PFSK-1 (cell line): Measurements from ENCODE around the gene MYOF.

ENCODE experiments used
- POLR2AphosphoS5 ChIP-seq: IDR thresholded peaks from 2 replicates; pipeline ENCODE4 v1.6.1; 2012; ENCODE audit warnings: low read depth, mild to moderate bottlenecking, control low read depth, low read length, moderate library complexity
- TAF1 ChIP-seq: IDR thresholded peaks from 2 replicates; pipeline ENCODE4 v1.6.1; 2012; ENCODE audit warnings: low read length, control low read depth, borderline replicate concordance; ENCODE audit not compliant: insufficient read depth
- TF ChIP-seq, protein P1 (sequence below), 2 experiments: IDR thresholded peaks; 2 replicates each; pipeline versions ENCODE4 v1.6.1 to v1.8.0; 2011 to 2012; ENCODE audit warnings: low read depth in 2 of 2, low read length in 2 of 2, control low read depth in 1 of 2, inconsistent platforms in 1 of 2, mild to moderate bottlenecking in 1 of 2, moderate library complexity in 1 of 2; ENCODE audit not compliant: insufficient read depth in 1 of 2

- TF ChIP-seq TAF1 (no peak), POLR2AphosphoS5 (no peak)
- TF ChIP-seq, protein P1, sequence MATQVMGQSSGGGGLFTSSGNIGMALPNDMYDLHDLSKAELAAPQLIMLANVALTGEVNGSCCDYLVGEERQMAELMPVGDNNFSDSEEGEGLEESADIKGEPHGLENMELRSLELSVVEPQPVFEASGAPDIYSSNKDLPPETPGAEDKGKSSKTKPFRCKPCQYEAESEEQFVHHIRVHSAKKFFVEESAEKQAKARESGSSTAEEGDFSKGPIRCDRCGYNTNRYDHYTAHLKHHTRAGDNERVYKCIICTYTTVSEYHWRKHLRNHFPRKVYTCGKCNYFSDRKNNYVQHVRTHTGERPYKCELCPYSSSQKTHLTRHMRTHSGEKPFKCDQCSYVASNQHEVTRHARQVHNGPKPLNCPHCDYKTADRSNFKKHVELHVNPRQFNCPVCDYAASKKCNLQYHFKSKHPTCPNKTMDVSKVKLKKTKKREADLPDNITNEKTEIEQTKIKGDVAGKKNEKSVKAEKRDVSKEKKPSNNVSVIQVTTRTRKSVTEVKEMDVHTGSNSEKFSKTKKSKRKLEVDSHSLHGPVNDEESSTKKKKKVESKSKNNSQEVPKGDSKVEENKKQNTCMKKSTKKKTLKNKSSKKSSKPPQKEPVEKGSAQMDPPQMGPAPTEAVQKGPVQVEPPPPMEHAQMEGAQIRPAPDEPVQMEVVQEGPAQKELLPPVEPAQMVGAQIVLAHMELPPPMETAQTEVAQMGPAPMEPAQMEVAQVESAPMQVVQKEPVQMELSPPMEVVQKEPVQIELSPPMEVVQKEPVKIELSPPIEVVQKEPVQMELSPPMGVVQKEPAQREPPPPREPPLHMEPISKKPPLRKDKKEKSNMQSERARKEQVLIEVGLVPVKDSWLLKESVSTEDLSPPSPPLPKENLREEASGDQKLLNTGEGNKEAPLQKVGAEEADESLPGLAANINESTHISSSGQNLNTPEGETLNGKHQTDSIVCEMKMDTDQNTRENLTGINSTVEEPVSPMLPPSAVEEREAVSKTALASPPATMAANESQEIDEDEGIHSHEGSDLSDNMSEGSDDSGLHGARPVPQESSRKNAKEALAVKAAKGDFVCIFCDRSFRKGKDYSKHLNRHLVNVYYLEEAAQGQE (IDR thresholded peaks at IDR 0.05; ENCODE audit: insufficient read depth in 1 of 2, low read depth in 2 of 2, low read length in 2 of 2) = no peak
Observed at GRCh38 chr10:93454736-93455135, 27.4 kb downstream of the MYOF start.
